Esophagus squamous epithelium (tissue), 5 donors: ENCODE results near the gene EYS. TPM values are rescaled to one million over a fixed set of nuclear protein-coding genes. Genes with fewer than 3 reads are reported as not detected.

Source experiments
- DNase-seq: peaks from one replicate; lab custom pipeline; 2025; lab: John Stamatoyannopoulos, UW
- H3K27ac ChIP-seq, 4 donors: fragments of 200-600 bp; sonication (generic); one replicate each; pipeline ENCODE4 v1.5.1; 2016 to 2019; ENCODE audit warnings: mild to moderate bottlenecking in 1 of 4
- H3K27me3 ChIP-seq, 4 donors: fragments of 200-600 bp; sonication (generic); 1 replicate in 3 of 4; 2 replicates in 1 of 4; pipeline versions ENCODE4 v1.5.1 to v1.6.0; 2017 to 2021; ENCODE audit warnings: antibody characterized with exemption in 1 of 4
- H3K36me3 ChIP-seq, 3 donors: fragments of 200-600 bp; sonication (generic); one replicate each; pipeline ENCODE4 v1.5.1; 2016 to 2019
- H3K4me1 ChIP-seq, 3 donors: fragments of 200-600 bp; sonication (generic); one replicate each; pipeline ENCODE4 v1.5.1; 2017 to 2019
- H3K4me3 ChIP-seq, 4 donors: fragments of 200-600 bp; sonication (generic); 1 replicate in 3 of 4; 2 replicates in 1 of 4; pipeline ENCODE4 v1.5.1; 2016 to 2019; ENCODE audit warnings: mild to moderate bottlenecking in 2 of 4, moderate library complexity in 1 of 4
- H3K9me3 ChIP-seq, 3 donors: fragments of 200-600 bp; sonication (generic); one replicate each; pipeline ENCODE4 v1.5.1; 2016 to 2019
- CTCF ChIP-seq, 6 experiments: fragments of 450-650 bp in 4 of 6; fragments of 200-600 bp in 2 of 6; sonication (generic) in 2 of 6; IDR thresholded peaks; one replicate each; pipeline ENCODE4 v1.5.1; 2016 to 2019; ENCODE audit warnings: antibody characterized with exemption in 6 of 6, mild to moderate bottlenecking in 4 of 6, moderate library complexity in 4 of 6
- POLR2A ChIP-seq, 4 donors: fragments of 450-650 bp; IDR thresholded peaks; one replicate each; pipeline ENCODE4 v1.6.1; 2017; ENCODE audit warnings: antibody characterized with exemption in 4 of 4, mild to moderate bottlenecking in 4 of 4, moderate library complexity in 3 of 4
- WGBS, 2 donors: methylation state at CpG; one replicate each; pipeline ENCODE4 v1.1.5; 2018; 5-methylcytosine and 5-hydroxymethylcytosine counted together
- intact Hi-C: fragments of 100-400 bp; cut with DNase I; formaldehyde crosslinking; loops from one replicate; pipeline ENCODE4 v1.15.0; 2022
- total RNA-seq, 4 donors: library from RNA; depleted of rRNA; stranded (reverse); fragments of >200 nt; gene quantifications; one replicate each; pipeline ENCODE4 v1.1.0, GENCODE V29; 2016
- donor health status: DM: yes; HTN: yes; CAD: no.

The EYS gene
- total RNA-seq, 4 donors from 2014 or later: 0.87 TPM; not detected in 3

- intact Hi-C loops: no loop called here
- Histone ChIP-seq H3K27ac (no peak overlapping the region), H3K27me3 (no peaks in the 10 kb centered on the region), H3K9me3 (peaks cover 0 to 9% (median 0%) of the 10 kb centered on the region in 3 donors), H3K36me3 (no peaks in the 10 kb centered on the region), H3K4me1 (no peaks in the 10 kb centered on the region), H3K4me3 (no peak overlapping the region)
- WGBS, 2 donors: 67 to 100% methylated on average over 1 to 3 of the region's 20 CpGs
- no peak for DNase-seq
- no peak for TF ChIP-seq POLR2A (IDR thresholded peaks at IDR 0.05)
Observed at GRCh38 chr6:64547594-64548268, 1159.3 kb downstream of the EYS start.

- Histone ChIP-seq H3K4me3 (no peak overlapping the region), H3K27me3 (no peaks in the 10 kb centered on the region), H3K36me3 (no peaks in the 10 kb centered on the region), H3K9me3 (no peaks in the 10 kb centered on the region), H3K27ac (no peak overlapping the region), H3K4me1 (no peaks in the 10 kb centered on the region)
- 31 to 46% methylated on average over 2 of the region's 2 CpGs for WGBS, 2 donors
- no peak for DNase-seq
- intact Hi-C loops: no loop called here
- TF ChIP-seq POLR2A (IDR thresholded peaks at IDR 0.05) (no peak), CTCF (IDR thresholded peaks at IDR 0.05) (no peak)
Observed at GRCh38 chr6:64539917-64540316, 1167.1 kb downstream of the EYS start.

- no peak for DNase-seq
- Histone ChIP-seq H3K27ac (no peak overlapping the region), H3K4me1 (no peaks in the 10 kb centered on the region), H3K27me3 (no peaks in the 10 kb centered on the region), H3K9me3 (no peaks in the 10 kb centered on the region), H3K36me3 (no peaks in the 10 kb centered on the region), H3K4me3 (no peak overlapping the region)
- no peak for TF ChIP-seq CTCF (IDR thresholded peaks at IDR 0.05)
- no peak for TF ChIP-seq POLR2A (IDR thresholded peaks at IDR 0.05)
- intact Hi-C loops: no loop called here
- 91 to 93% methylated on average over 4 of the region's 4 CpGs for WGBS, 2 donors
Observed at GRCh38 chr6:64538722-64539121, 1168.3 kb downstream of the EYS start.

GRCh38 chr6:64527899-64528298 lies 1179.1 kb downstream of the EYS start:
- WGBS, 2 donors: 89 to 95% methylated on average over 2 of the region's 2 CpGs
- H3K4me3 ChIP-seq: no peak overlapping the region
- H3K27ac ChIP-seq: no peak overlapping the region
- H3K4me1 ChIP-seq: no peaks in the 10 kb centered on the region
- H3K9me3 ChIP-seq: no peaks in the 10 kb centered on the region
- no peak for DNase-seq
- no peaks in the 10 kb centered on the region for H3K27me3 ChIP-seq
- intact Hi-C loops: no loop called here
- TF ChIP-seq POLR2A (IDR thresholded peaks at IDR 0.05) (no peak), CTCF (IDR thresholded peaks at IDR 0.05) (no peak)
- H3K36me3 ChIP-seq: no peaks in the 10 kb centered on the region

GRCh38 chr6:64522859-64523258 lies 1184.2 kb downstream of the EYS start:
- TF ChIP-seq POLR2A (IDR thresholded peaks at IDR 0.05) (no peak), CTCF (IDR thresholded peaks at IDR 0.05) (no peak)
- Histone ChIP-seq H3K27me3 (no peaks in the 10 kb centered on the region), H3K4me1 (no peaks in the 10 kb centered on the region)

GRCh38 chr6:64520050-64520449 lies 1187.0 kb downstream of the EYS start:
- Histone ChIP-seq H3K9me3 (no peaks in the 10 kb centered on the region), H3K4me3 (no peak overlapping the region), H3K27me3 (no peaks in the 10 kb centered on the region), H3K36me3 (no peaks in the 10 kb centered on the region), H3K4me1 (no peaks in the 10 kb centered on the region), H3K27ac (no peak overlapping the region)
- intact Hi-C loops: no loop called here
- DNase-seq: no peak
- TF ChIP-seq POLR2A (IDR thresholded peaks at IDR 0.05) (no peak), CTCF (IDR thresholded peaks at IDR 0.05) (no peak)

More at GRCh38 chr6:64522859-64523258, 1184.2 kb downstream of the EYS start:
- no peak for DNase-seq
- no peak overlapping the region for H3K27ac ChIP-seq
- no peaks in the 10 kb centered on the region for H3K36me3 ChIP-seq
- no peaks in the 10 kb centered on the region for H3K9me3 ChIP-seq
- no peak overlapping the region for H3K4me3 ChIP-seq
- intact Hi-C loops: no loop called here
